CD14-positive monocyte (primary cell): ENCODE measurements around the gene CASS4. TPM values are rescaled to one million over a fixed set of nuclear protein-coding genes. Genes with fewer than 3 reads are reported as not detected.
A peak's percentile ranks its signal among the peaks of the same experiment; 100 is the strongest.

Experiments
- DNase-seq, 3 donors: peaks; one replicate each; pipeline ENCODE4 v3.0.0-alpha.2; 2011 to 2022
- H2AFZ ChIP-seq: 2 replicates; pipeline ENCODE4 v1.6.0; 2012; ENCODE audit warnings: mild to moderate bottlenecking, low read depth, low read length, inconsistent platforms; ENCODE audit not compliant: insufficient read depth, poor library complexity, severe bottlenecking
- H3K27ac ChIP-seq, 2 donors: 1 replicate in 1 of 2; 2 replicates in 1 of 2; pipeline ENCODE4 v1.5.1; 2012 to 2013; ENCODE audit warnings: low read length in 2 of 2, control low read depth in 1 of 2, inconsistent platforms in 1 of 2, low read depth in 1 of 2, mild to moderate bottlenecking in 1 of 2
- H3K27me3 ChIP-seq, 2 donors: one replicate each; pipeline versions ENCODE4 v1.6.0 to v1.6.1; 2011 to 2013; ENCODE audit warnings: low read length in 2 of 2; ENCODE audit not compliant: control insufficient read depth in 2 of 2, insufficient read depth in 2 of 2
- H3K36me3 ChIP-seq, 2 donors: replicated peaks in 1 of 2; 1 replicate in 1 of 2; 2 replicates in 1 of 2; pipeline versions ENCODE4 v1.5.1 to v1.6.1; 2012 to 2013; ENCODE audit warnings: low read length in 2 of 2, control low read depth in 1 of 2, inconsistent platforms in 1 of 2, mild to moderate bottlenecking in 1 of 2; ENCODE audit not compliant: insufficient read depth in 2 of 2, control insufficient read depth in 1 of 2
- H3K4me1 ChIP-seq, 2 donors: 1 replicate in 1 of 2; 2 replicates in 1 of 2; pipeline versions ENCODE4 v1.5.1 to v1.6.1; 2012 to 2013; ENCODE audit warnings: low read length in 2 of 2, control low read depth in 1 of 2, inconsistent platforms in 1 of 2, mild to moderate bottlenecking in 1 of 2, moderate library complexity in 1 of 2; ENCODE audit not compliant: insufficient read depth in 2 of 2, control insufficient read depth in 1 of 2
- H3K4me2 ChIP-seq: replicated peaks from 2 replicates; pipeline ENCODE3; 2012; ENCODE audit warnings: low read length, moderate library complexity, mild to moderate bottlenecking; ENCODE audit not compliant: poor library complexity, severe bottlenecking; ENCODE audit errors: extremely low read depth
- H3K4me3 ChIP-seq, 3 experiments: fragments of 200-600 bp in 1 of 3; sonication (generic) in 1 of 3; replicated peaks in 1 of 3; 1 replicate in 2 of 3; 2 replicates in 1 of 3; pipeline ENCODE4 v1.5.1; 2011 to 2013; ENCODE audit warnings: low read length in 3 of 3, mild to moderate bottlenecking in 3 of 3, control low read depth in 2 of 3, low read depth in 2 of 3, inconsistent platforms in 1 of 3, moderate library complexity in 1 of 3
- H3K79me2 ChIP-seq: 2 replicates; pipeline ENCODE4 v1.6.0; 2012; ENCODE audit warnings: mild to moderate bottlenecking, control low read depth, inconsistent platforms, low read length, moderate library complexity; ENCODE audit not compliant: insufficient read depth
- H3K9ac ChIP-seq: 2 replicates; pipeline ENCODE4 v1.6.0; 2017; ENCODE audit warnings: low read length, mild to moderate bottlenecking; ENCODE audit not compliant: insufficient read depth, poor library complexity, severe bottlenecking
- H3K9me3 ChIP-seq, 2 donors: replicated peaks in 1 of 2; 1 replicate in 1 of 2; 2 replicates in 1 of 2; pipeline versions ENCODE4 v1.5.1 to v1.6.1; 2012 to 2013; ENCODE audit warnings: low read length in 2 of 2, control low read depth in 1 of 2; ENCODE audit not compliant: control insufficient read depth in 1 of 2, insufficient read depth in 1 of 2
- H4K20me1 ChIP-seq: 2 replicates; pipeline ENCODE4 v1.6.0; 2012; ENCODE audit warnings: mild to moderate bottlenecking, low read length, control low read depth, moderate library complexity; ENCODE audit not compliant: insufficient read depth
- H3K27ac Mint-ChIP-seq, 7 donors: one replicate each; pipeline ENCODE4 v1.8.0; 2020; ENCODE audit warnings: mild to moderate bottlenecking in 7 of 7, mixed read lengths in 7 of 7, moderate library complexity in 6 of 7, inconsistent platforms in 2 of 7
- H3K27me3 Mint-ChIP-seq, 3 donors: one replicate each; pipeline ENCODE4 v1.8.0; 2021 to 2022; ENCODE audit warnings: low read depth in 3 of 3, mild to moderate bottlenecking in 3 of 3, mixed read lengths in 3 of 3, moderate library complexity in 3 of 3, inconsistent platforms in 1 of 3
- H3K36me3 Mint-ChIP-seq, 2 donors: one replicate each; pipeline ENCODE4 v1.8.0; 2020; ENCODE audit warnings: mixed read lengths in 2 of 2, inconsistent platforms in 1 of 2, mild to moderate bottlenecking in 1 of 2
- H3K4me1 Mint-ChIP-seq: one replicate; pipeline ENCODE4 v1.8.0; 2020; ENCODE audit warnings: mild to moderate bottlenecking, mixed read lengths
- H3K4me3 Mint-ChIP-seq, 2 donors: one replicate each; pipeline ENCODE4 v1.8.0; 2020; ENCODE audit warnings: mild to moderate bottlenecking in 2 of 2, mixed read lengths in 2 of 2, moderate library complexity in 1 of 2
- H3K9me3 Mint-ChIP-seq, 7 donors: one replicate each; pipeline ENCODE4 v1.8.0; 2020 to 2022; ENCODE audit warnings: mixed read lengths in 7 of 7, mild to moderate bottlenecking in 6 of 7, moderate library complexity in 6 of 7, inconsistent platforms in 2 of 7
- CTCF ChIP-seq: fragments of 200-600 bp; IDR thresholded peaks from one replicate; pipeline ENCODE4 v1.8.0; 2022; ENCODE audit warnings: antibody characterized with exemption, mild to moderate bottlenecking
- WGBS: methylation state at CpG from one replicate; pipeline ENCODE4 v1.1.5; 2013; ENCODE audit warnings: missing lambda C conversion rate; ENCODE audit not compliant: insufficient coverage; 5-methylcytosine and 5-hydroxymethylcytosine counted together
- intact Hi-C, 2 donors: fragments of 100-400 bp; cut with micrococcal nuclease; formaldehyde crosslinking; loops; one replicate each; pipeline versions ENCODE4 v1.15.0 to v1.15.1; 2023
- polyA plus RNA-seq, 3 donors: library from polyadenylated mRNA; depleted of rRNA in 1 of 3; unstranded in 2 of 3; stranded (reverse) in 1 of 3; fragments of 300-500 nt in 2 of 3; fragments of >200 nt in 1 of 3; fragmentation: Illumina TruSeq in 2 of 3; gene quantifications; 1 replicate in 2 of 3; 2 replicates in 1 of 3; pipeline ENCODE4 v1.2.3, GENCODE V29; 2012 to 2021

CASS4 gene
- polyA plus RNA-seq, 3 donors: 1.9 to 7.4 (median 6.1) TPM

- Mint-ChIP-seq H3K4me3 (no peak overlapping the region), H3K36me3 (peaks cover 39 to 43% of the 10 kb centered on the region in 2 donors), H3K27me3 (no peaks in the 10 kb centered on the region), H3K4me1 (peaks cover 26% of the 10 kb centered on the region), H3K27ac (peak overlapping the region in 2 of 7 donors; percentile 78 to 90), H3K9me3 (no peaks in the 10 kb centered on the region)
- Histone ChIP-seq H3K9ac (no peak overlapping the region), H3K4me1 (peaks cover 19 to 28% of the 10 kb centered on the region in 2 donors), H4K20me1 (no peaks in the 10 kb centered on the region), H3K9me3 (no peaks in the 10 kb centered on the region), H3K4me3 (peak overlapping the region; percentile 86 to 96 (median 86)), H3K36me3 (peaks cover 20 to 57% of the 10 kb centered on the region in 2 donors), H2AFZ (peak overlapping the region; percentile 91), H3K27me3 (no peaks in the 10 kb centered on the region), H3K4me2 (peak overlapping the region; percentile 81), H3K27ac (peak overlapping the region in 1 of 2 donors; percentile 85), H3K79me2 (peaks cover 88% of the 10 kb centered on the region)
- 0% methylated on average over 7 of the region's 10 CpGs for WGBS
- intact Hi-C loops: loop anchor here (5.0 kb wide), 2 partner anchors 36 to 76 kb away; partner anchors contain the start of gene RTF2 (in 2 of the 2)
- no peak for TF ChIP-seq CTCF
- DNase-seq: no peak
Measured at GRCh38 chr20:56391037-56391436, 21.0 kb upstream of the CASS4 start.

- H3K27me3 ChIP-seq: no peaks in the 10 kb centered on the region
- H3K9ac ChIP-seq: peak overlapping the region; percentile 70
- no peak for DNase-seq
- Mint-ChIP-seq H3K4me3 (no peak overlapping the region), H3K9me3 (no peaks in the 10 kb centered on the region), H3K36me3 (peaks cover 39 to 42% of the 10 kb centered on the region in 2 donors), H3K4me1 (peaks cover 26% of the 10 kb centered on the region), H3K27me3 (no peaks in the 10 kb centered on the region), H3K27ac (peak overlapping the region in 2 of 7 donors; percentile 75 to 90)
- H2AFZ ChIP-seq: peak overlapping the region; percentile 91
- intact Hi-C loops: loop anchor here (5.0 kb wide), 2 partner anchors 36 to 76 kb away; partner anchors contain the start of gene RTF2 (in 2 of the 2)
- H3K4me2 ChIP-seq: peak overlapping the region; percentile 81
- H3K9me3 ChIP-seq: no peaks in the 10 kb centered on the region
- H4K20me1 ChIP-seq: no peaks in the 10 kb centered on the region
- TF ChIP-seq CTCF: no peak
- peak overlapping the region; percentile 85 to 94 for H3K27ac ChIP-seq
- peak overlapping the region; percentile 86 to 96 (median 86) for H3K4me3 ChIP-seq
- peaks cover 19 to 28% of the 10 kb centered on the region in 2 donors for H3K4me1 ChIP-seq
- H3K79me2 ChIP-seq: peaks cover 82% of the 10 kb centered on the region
- WGBS: 1% methylated on average over 20 of the region's 29 CpGs
- H3K36me3 ChIP-seq: peaks cover 22 to 57% of the 10 kb centered on the region in 2 donors
Measured at GRCh38 chr20:56391596-56392131, 20.4 kb upstream of the CASS4 start.
